Activated B cell treated with CpG ODN at 0.5 μM for 24 hours (primary cell): Measurements from ENCODE around the gene FAN1. TPM values are rescaled to one million over a fixed set of nuclear protein-coding genes. Genes with fewer than 3 reads are reported as not detected.

Source experiments
- ATAC-seq: fragments of 200-7000 bp; cut with Tn5 transposase; one replicate; pipeline ENCODE4 v1.10.0; 2021; ENCODE audit warnings: low read depth, mild to moderate bottlenecking, moderate library complexity
- CTCF ChIA-PET: fragments of 350-600 bp; sonication (Branson Sonifier 250); formaldehyde crosslinking; loops from one replicate; lab custom pipeline; 2021; ENCODE audit warnings: antibody characterized with exemption; lab: Charles Lee
- POLR2A ChIA-PET: fragments of 350-600 bp; sonication (Branson Sonifier 250); formaldehyde crosslinking; loops from one replicate; lab custom pipeline; 2021; ENCODE audit warnings: antibody characterized with exemption; lab: Charles Lee
- DNase-seq: peaks from one replicate; pipeline ENCODE4 v3.0.0; 2022
- H3K27ac Mint-ChIP-seq: one replicate; pipeline ENCODE4 v1.8.0; 2020; ENCODE audit warnings: mixed read lengths
- H3K27me3 Mint-ChIP-seq: one replicate; pipeline ENCODE4 v1.8.0; 2021; ENCODE audit warnings: mixed read lengths
- H3K36me3 Mint-ChIP-seq: one replicate; pipeline ENCODE4 v1.8.0; 2021; ENCODE audit warnings: low read depth, mixed read lengths
- H3K4me1 Mint-ChIP-seq: one replicate; pipeline ENCODE4 v1.8.0; 2021; ENCODE audit warnings: mixed read lengths
- H3K4me3 Mint-ChIP-seq: one replicate; pipeline ENCODE4 v1.8.0; 2020; ENCODE audit warnings: mild to moderate bottlenecking, mixed read lengths
- H3K9me3 Mint-ChIP-seq: one replicate; pipeline ENCODE4 v1.8.0; 2020; ENCODE audit warnings: mixed read lengths
- intact Hi-C: fragments of 100-400 bp; cut with micrococcal nuclease; formaldehyde crosslinking; loops from one replicate; pipeline ENCODE4 v1.15.1; 2024
- total RNA-seq: library from RNA; stranded (reverse); gene quantifications from 2 replicates; pipeline ENCODE4 v1.2.3, GENCODE V29; 2022
- TF ChIP-seq, protein P1 (sequence below): fragments of 200-600 bp; IDR thresholded peaks from one replicate; pipeline ENCODE4 v1.8.0; 2022; ENCODE audit warnings: antibody characterized with exemption, mild to moderate bottlenecking

The FAN1 gene
- total RNA-seq, 1 donor from 2014 or later = 20.8 TPM

DNA sequence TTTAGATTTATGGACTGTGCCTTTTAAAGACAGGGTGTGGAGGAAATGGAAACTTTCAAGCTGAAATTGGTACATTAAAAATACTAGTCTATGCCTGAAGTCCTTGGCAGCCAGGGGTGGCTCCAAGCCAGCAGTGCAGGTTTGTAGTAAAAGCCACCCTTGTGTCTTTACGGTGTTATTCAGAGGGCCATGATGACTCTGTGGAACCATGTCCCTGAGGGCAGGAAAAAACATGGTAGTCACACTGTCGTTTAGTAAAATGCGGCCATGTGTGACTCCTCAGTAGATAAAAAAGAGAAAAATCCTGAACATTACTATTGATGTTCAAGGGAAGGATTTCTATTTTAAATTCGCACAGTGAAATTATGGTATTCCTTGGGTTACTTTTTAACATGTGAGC lies 2.7 kb downstream of the FAN1 start:
- peaks cover 31% of the 10 kb centered on the region for H3K4me1 Mint-ChIP-seq
- H3K27me3 Mint-ChIP-seq = no peaks in the 10 kb centered on the region
- no peaks in the 10 kb centered on the region for H3K9me3 Mint-ChIP-seq
- no peak for ATAC-seq
- no peak overlapping the region for H3K27ac Mint-ChIP-seq
- H3K36me3 Mint-ChIP-seq = peaks cover 35% of the 10 kb centered on the region
- no peak for DNase-seq
- H3K4me3 Mint-ChIP-seq = no peak overlapping the region
- intact Hi-C loops = loop anchor here (10.0 kb wide), 1 partner anchor 578 kb away; no protein-coding TSS in a partner anchor
- TF ChIP-seq, protein P1, sequence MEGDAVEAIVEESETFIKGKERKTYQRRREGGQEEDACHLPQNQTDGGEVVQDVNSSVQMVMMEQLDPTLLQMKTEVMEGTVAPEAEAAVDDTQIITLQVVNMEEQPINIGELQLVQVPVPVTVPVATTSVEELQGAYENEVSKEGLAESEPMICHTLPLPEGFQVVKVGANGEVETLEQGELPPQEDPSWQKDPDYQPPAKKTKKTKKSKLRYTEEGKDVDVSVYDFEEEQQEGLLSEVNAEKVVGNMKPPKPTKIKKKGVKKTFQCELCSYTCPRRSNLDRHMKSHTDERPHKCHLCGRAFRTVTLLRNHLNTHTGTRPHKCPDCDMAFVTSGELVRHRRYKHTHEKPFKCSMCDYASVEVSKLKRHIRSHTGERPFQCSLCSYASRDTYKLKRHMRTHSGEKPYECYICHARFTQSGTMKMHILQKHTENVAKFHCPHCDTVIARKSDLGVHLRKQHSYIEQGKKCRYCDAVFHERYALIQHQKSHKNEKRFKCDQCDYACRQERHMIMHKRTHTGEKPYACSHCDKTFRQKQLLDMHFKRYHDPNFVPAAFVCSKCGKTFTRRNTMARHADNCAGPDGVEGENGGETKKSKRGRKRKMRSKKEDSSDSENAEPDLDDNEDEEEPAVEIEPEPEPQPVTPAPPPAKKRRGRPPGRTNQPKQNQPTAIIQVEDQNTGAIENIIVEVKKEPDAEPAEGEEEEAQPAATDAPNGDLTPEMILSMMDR = no peak
- ChIA-PET CTCF (interaction anchor here (0.8 kb wide), 1 partner anchor 223 kb away, joined by 3 read pairs; no protein-coding TSS in a partner anchor), POLR2A (no interaction called here)

- H3K4me1 Mint-ChIP-seq = no peaks in the 10 kb centered on the region
- no peaks in the 10 kb centered on the region for H3K9me3 Mint-ChIP-seq
- ATAC-seq (no peak), DNase-seq (no peak)
- no peak overlapping the region for H3K4me3 Mint-ChIP-seq
- H3K36me3 Mint-ChIP-seq = peaks cover 68% of the 10 kb centered on the region
- POLR2A ChIA-PET = no interaction called here
- intact Hi-C loops = no loop called here
- CTCF ChIA-PET = no interaction called here
- no peak overlapping the region for H3K27ac Mint-ChIP-seq
- H3K27me3 Mint-ChIP-seq = no peaks in the 10 kb centered on the region
- TF ChIP-seq, protein P1 = no peak
Measured at GRCh38 chr15:30913761-30914160, 10.0 kb downstream of the FAN1 start.

DNA sequence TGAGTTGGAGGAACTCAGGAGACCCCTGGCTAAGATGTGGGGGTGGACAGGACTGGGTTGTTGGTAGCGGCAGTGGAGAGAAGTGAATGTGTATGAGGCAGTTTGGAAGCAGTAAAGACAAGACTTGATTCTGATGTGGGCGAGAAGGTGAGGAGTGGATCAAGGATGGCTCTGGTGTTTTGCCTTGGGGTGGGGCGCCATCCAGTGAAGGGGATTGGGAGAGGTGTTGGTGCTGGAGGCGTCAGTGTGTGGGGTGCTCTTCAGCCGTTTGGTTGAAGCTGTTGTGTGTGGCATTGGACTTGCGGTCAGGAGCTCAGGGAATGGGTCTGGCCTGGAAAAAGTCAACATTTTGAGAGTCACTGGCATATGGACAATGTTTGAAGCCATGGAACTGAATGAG lies 13.3 kb downstream of the FAN1 start:
- no peak overlapping the region for H3K27ac Mint-ChIP-seq
- intact Hi-C loops = no loop called here
- H3K4me3 Mint-ChIP-seq = no peak overlapping the region
- peaks cover 6% of the 10 kb centered on the region for H3K4me1 Mint-ChIP-seq
- ATAC-seq (no peak), DNase-seq (no peak)
- H3K36me3 Mint-ChIP-seq = peaks cover 79% of the 10 kb centered on the region
- H3K27me3 Mint-ChIP-seq = no peaks in the 10 kb centered on the region
- ChIA-PET CTCF (interaction anchor here (1.4 kb wide), 1 partner anchor 212 kb away, joined by 3 read pairs; no protein-coding TSS in a partner anchor), POLR2A (interaction anchor here (1.1 kb wide), 1 partner anchor 30 kb away, joined by 3 read pairs; no protein-coding TSS in a partner anchor)
- H3K9me3 Mint-ChIP-seq = no peaks in the 10 kb centered on the region
- TF ChIP-seq, protein P1 = no peak

- Mint-ChIP-seq H3K4me3 (no peak overlapping the region), H3K27ac (no peak overlapping the region), H3K36me3 (peaks cover 80% of the 10 kb centered on the region), H3K27me3 (no peaks in the 10 kb centered on the region), H3K4me1 (peaks cover 6% of the 10 kb centered on the region), H3K9me3 (no peaks in the 10 kb centered on the region)
- CTCF ChIA-PET = interaction anchor here (1.4 kb wide), 1 partner anchor 211 kb away, joined by 3 read pairs; no protein-coding TSS in a partner anchor
- DNase-seq (no peak), ATAC-seq (no peak)
- TF ChIP-seq, protein P1 = no peak
- POLR2A ChIA-PET = interaction anchor here (1.1 kb wide), 1 partner anchor 31 kb away, joined by 3 read pairs; no protein-coding TSS in a partner anchor
- intact Hi-C loops = no loop called here
Measured at GRCh38 chr15:30917675-30918074, 14.0 kb downstream of the FAN1 start.

DNA sequence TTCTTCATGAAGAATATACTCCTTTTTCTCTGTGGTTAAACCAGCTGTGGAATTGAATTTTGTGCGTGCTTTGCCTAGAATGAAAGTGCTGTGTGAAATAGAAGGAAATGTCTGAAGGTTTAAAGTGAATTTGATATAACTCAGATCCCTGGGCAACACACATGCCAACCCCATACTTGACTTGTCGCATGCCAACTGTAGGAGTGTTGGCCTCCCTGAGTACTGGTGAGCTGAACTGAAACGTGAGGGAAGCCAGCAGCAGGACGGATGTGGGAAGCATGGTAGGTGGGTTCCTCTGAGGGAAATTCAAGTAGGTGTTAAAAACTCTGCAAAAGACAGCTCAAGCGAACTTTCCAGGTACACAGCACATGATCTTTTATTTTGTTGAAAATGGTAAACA lies 14.7 kb downstream of the FAN1 start:
- no peak for DNase-seq
- Mint-ChIP-seq H3K9me3 (no peaks in the 10 kb centered on the region), H3K36me3 (peaks cover 82% of the 10 kb centered on the region), H3K27ac (no peak overlapping the region), H3K4me1 (peaks cover 6% of the 10 kb centered on the region), H3K27me3 (no peaks in the 10 kb centered on the region), H3K4me3 (no peak overlapping the region)
- TF ChIP-seq, protein P1 = no peak
- no peak for ATAC-seq
- ChIA-PET CTCF (no interaction called here), POLR2A (no interaction called here)
- intact Hi-C loops = no loop called here
